ENCODE results near the gene ERBB4. TPM values are rescaled to one million over a fixed set of nuclear protein-coding genes. Genes with fewer than 3 reads are reported as not detected.

Gene ERBB4
- total RNA-seq, 1 donor from 2014 or later = 2.1 TPM

DNA sequence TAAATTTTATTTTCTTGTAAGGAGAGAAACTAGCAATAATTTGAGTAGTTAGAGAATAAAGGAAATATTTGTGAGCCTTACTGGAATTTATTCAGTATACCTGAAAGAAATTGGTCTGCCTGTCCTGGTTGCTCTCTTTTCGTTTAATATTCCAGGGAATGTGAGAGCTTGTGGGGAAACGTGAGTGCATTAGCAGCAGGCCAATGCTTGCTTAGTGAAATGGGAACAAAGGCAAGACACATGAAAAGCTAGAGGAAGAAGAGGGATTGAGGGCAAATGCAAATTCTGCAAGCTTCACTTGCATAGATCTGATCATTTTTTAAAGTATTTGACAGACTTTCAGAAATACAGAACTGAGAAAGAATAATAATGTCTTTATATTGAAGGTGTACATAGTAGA lies 111.0 kb downstream of the ERBB4 start:
- DNase-seq = no peak

GRCh38 chr2:212426637-212427412 lies 111.8 kb downstream of the ERBB4 start:
- DNase-seq = no peak

DNA sequence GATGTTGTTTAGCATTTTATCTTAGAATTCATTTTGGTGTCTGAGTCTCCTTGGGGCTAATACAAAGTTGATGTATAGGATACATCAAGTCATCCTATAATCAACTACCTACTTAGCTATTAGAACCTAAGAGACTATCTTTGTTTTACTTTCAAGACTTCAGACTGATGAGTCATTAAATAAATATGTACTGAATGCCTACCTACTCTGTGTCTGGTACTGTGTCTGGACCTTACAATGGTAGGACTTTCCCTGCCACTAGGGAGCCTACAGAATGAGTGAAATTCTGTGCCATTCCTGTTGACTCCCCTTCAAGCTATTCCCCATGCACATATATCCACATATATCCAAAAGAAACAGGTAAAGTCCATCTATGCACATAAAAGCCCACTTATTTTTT lies 114.5 kb downstream of the ERBB4 start:
- DNase-seq = no peak

DNA sequence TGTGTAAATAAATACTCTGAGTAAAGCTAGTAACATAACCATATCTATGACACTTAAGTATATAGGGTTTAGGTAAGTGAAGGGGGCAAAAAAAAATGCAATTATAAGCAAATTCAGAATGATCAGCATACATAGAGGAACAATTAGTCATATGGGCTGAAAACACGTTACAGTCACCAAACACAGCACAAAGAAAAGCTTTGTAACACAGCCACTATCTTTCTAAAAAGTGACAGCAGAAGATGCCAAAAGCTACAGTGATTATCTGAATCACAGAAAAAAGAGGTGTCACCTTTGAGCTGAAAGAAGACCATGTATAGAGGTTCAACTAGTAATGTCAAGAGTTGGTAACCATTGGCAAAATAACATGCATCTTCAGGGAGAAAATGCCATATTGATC lies 115.5 kb downstream of the ERBB4 start:
- no peak for DNase-seq

DNA sequence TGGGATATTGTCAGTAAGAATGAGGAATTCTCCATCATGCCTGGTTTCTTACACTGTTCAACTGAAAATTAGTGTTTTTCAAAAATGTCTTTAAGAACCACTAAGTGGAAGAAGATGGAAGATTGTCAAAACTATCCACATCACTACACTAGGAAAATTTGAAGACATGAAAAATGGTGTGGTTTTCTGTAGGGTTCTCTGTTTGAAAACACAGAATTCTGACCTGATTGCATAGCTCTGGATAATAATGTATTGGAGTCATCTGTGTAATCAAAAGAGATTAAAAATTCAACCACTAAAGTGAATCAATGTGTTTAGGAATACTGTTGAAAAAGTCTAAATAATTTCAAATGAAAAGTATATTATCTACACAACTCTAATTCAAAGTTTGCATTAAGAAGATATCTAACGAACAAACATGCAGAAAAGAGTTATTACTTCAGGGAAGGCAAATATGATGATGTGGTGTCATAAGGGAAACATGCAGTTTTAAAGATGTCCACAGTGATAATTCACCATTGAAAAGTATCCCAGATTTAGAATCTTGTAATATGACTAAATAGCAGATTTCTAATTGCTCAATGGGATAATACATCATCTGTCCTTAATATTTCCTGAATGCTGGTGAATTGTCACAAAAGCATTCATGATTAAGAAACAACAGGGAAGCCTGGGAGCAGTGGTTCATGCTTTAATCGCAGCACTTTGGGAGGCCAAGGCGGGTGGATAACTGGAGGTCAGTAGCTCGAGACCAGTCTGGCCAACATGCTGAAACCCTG lies 116.9 kb downstream of the ERBB4 start:
- DNase-seq = no peak

DNA sequence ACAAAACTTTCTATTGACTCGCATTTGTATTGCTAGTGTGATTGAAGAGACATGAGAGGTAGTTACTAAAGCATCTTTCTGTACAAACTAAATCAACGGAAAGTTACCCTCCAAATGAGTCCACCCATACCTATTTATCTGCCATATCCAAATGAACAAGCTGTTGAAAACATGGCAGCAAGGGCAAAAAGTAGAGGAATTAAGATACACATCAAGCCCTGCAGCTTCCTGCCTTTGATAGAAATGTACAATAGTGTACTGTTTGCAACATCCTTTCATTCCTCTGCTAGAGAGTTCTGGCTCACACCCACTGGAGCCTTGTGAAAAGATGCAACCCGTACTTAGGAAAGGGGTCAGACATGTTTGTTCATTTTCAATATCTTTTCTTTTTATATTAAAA lies 122.5 kb downstream of the ERBB4 start:
- no peak for DNase-seq

DNA sequence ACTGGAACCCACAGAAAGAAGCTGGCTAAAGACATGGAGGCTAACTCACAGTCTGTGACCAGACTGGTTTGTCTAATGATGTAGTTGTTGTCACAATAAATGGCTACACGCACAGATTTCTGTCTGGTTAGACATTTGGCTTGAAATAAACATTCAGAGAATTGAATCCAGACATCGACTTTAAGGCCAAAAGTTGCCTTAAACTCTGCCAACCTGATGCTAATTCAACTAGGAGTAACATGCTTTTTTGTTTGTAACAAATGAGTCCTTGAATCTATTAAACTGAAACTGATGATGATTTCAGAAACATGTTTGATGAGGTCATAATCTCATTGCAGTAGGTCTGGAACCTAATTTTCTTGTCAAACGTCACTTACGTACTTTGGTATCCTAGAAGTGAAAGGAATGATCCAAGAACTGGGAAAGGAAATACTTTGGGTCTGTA lies 123.8 kb downstream of the ERBB4 start:
- no peak for DNase-seq

GRCh38 chr2:212409560-212409959 lies 129.0 kb downstream of the ERBB4 start:
- DNase-seq = no peak

DNA sequence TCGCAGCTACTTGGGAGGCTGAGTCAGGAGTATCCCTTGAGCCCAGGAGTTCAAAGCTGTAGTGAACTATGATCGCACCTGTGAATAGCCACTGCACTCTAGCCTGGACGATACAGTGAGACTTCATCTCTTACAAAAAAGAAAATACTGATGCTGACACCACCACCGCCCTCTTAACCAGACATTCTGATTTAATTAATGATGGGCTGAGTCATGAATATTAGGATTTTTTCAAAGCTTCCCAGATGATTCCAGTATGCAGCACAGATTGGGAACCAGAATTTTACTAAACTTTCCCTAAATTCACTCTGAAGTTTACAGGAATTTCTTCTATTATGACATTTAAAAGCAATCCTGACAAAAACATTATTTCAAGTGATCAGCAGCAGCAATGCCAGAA lies 130.1 kb downstream of the ERBB4 start:
- DNase-seq = no peak

DNA sequence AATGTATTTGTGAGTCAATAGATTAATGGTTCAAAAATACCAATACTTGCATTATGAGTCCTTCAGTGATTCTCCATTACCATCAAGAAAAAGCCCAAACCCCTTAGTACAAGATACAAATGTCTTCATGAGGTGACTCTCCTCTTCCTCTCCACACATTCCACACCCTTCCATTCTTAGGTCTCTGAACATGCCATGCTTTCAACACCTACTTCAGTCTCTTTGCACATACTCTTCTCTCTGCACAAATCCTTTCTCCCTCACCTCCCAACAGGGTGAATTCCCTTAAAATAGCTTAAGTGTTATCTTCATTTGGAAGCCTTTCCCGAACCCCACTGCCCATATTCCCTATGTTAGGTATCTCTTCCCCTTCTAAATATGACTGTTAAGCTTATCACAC lies 131.9 kb downstream of the ERBB4 start:
- no peak for DNase-seq

DNA sequence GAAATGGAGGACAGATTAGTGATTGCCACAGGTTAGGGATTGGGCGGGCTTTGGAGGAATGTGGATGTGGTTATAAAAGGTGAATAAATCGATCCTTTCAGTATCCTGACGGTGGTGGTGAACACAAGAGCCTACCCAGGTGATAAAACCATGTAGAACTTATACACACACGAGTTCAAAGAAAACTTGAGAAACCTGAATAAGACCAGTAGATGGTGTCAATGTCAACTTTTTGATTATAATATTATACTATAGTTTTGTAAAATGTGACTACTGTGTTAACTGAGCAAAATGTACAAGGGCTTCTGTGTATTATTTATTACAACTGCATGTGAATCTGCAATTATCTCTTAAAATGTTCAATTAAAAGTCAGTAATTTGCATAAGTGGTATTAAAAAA lies 136.3 kb downstream of the ERBB4 start:
- DNase-seq = no peak

DNA sequence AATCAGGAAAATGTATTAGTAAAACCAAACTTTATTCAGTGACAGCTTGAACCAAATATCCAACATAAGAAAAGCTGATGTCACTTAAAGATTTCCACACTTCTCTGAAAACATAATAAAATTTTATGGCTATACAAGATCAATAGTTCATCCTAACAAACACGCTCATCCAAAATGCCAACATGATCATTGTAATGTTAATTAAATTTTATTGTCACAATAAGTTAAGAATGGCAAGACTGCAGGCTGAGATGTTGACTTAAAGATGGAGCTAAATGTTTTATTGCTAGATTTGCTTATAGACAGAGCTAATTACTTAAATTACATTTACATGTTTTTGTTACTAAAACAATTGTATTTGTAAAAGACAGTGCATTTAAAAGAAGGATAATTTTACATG lies 140.3 kb downstream of the ERBB4 start:
- DNase-seq = no peak

DNA sequence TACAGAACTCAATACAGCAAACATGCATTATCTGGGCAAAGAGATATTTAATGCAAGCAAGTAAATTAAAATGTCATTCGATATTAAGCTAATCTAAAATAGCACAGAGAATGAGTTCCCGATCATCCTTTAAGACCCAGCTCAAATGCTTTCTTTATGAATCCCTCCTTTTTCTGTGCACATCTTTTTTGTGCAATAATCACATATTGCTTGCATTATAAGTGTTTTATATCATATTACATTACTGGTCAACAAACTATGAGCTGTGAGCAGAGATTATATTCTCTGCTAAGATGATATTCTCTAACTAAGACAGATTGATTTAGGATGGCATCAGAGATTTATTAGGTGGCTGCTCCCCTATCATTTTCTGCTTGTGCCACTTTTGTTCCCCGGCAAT lies 146.1 kb downstream of the ERBB4 start:
- DNase-seq = no peak

DNA sequence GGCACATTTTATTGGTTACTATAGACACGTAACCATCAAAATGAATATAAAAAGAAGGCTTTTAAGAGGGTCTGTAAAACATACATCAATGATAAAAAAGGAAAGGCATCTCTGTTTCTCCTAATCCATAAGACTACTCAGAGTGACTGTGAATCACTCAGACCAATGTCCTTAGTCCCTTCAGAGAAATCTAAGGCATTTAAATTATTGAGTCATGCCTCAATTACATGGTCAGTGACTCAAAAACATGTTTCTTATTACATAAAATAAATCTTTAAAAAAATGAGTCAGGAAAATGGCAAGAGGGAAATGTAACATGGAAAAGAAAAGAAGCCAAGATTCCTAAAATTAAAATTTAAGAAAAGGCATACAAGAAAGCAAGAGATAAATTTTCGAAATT lies 146.6 kb downstream of the ERBB4 start:
- no peak for DNase-seq

GRCh38 chr2:212387146-212387545 lies 151.5 kb downstream of the ERBB4 start:
- no peak for DNase-seq

DNA sequence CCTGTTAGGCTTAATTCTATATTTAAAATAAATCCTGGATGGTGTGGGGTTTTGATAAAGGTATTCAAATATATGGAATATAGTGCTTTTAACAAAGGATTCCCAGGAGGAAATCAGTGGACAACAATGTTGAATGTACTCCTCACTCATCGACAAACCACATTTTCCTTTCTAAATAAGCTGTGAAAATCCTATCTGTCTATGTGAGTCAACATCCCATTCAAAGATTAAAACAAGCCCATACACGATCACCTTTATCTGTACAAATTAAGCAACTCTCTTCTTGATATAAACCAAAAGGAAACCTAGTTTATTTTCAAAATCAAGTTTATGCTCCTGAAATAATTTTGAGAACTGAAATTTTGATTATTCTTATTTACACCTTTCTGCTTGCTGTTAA lies 153.4 kb downstream of the ERBB4 start:
- no peak for DNase-seq

GRCh38 chr2:212384027-212384426 lies 154.6 kb downstream of the ERBB4 start:
- no peak for DNase-seq

GRCh38 chr2:212381428-212382102 lies 157.0 kb downstream of the ERBB4 start:
- no peak for DNase-seq

- no peak for DNase-seq
Measured at GRCh38 chr2:212379103-212379502, 159.5 kb downstream of the ERBB4 start.

DNA sequence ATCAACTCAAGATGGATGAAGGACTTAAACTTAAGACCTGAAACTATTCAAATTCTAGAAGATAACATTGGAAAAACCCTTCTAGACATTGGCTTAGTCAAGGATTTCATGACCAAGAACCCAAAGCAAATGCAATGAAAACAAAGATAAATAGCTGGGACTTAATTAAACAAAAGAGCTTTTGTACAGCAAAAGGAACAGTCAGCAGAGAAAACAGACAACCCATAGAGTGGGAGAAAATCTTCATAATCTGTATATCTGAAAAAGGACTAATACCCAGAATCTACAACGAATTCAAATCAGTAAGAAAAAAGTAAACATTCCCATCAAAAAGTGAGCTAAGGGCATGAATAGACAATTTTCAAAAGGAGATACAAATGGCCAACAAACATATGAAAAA lies 171.2 kb downstream of the ERBB4 start:
- DNase-seq = no peak

GRCh38 chr2:212364112-212364985 lies 174.3 kb downstream of the ERBB4 start:
- no peak for DNase-seq

GRCh38 chr2:212361174-212361756 lies 177.3 kb downstream of the ERBB4 start:
- DNase-seq = no peak

Data from skin of body (tissue), 2 donors.